Neural cell (in vitro differentiated cells): ENCODE data around the gene PKM. TPM values are rescaled to one million over a fixed set of nuclear protein-coding genes. Genes with fewer than 3 reads are reported as not detected.
A peak's percentile ranks its signal among the peaks of the same experiment; 100 is the strongest.

Experiments used
- H2AFZ ChIP-seq: fragments of 200-600, 300-800 bp; sonication (generic), shearing (Covaris generic); 2 replicates; pipeline ENCODE4 v1.6.0; 2014; ENCODE audit warnings: low read depth, mild to moderate bottlenecking, antibody characterized with exemption, low read length, moderate library complexity
- H3F3A ChIP-seq: fragments of 200-600 bp; shearing (Covaris generic); 2 replicates; pipeline ENCODE4 v1.6.1; 2016; ENCODE audit warnings: mild to moderate bottlenecking, moderate library complexity, mixed read lengths, antibody characterized with exemption, low read length; ENCODE audit not compliant: insufficient read depth, poor library complexity, severe bottlenecking
- H3K27ac ChIP-seq: fragments of 200-600, 300-800 bp; sonication (generic), shearing (Covaris generic); 2 replicates; pipeline ENCODE4 v1.5.1; 2014; ENCODE audit warnings: mild to moderate bottlenecking, low read length, moderate library complexity
- H3K27me3 ChIP-seq: fragments of 300-800, 200-600 bp; sonication (generic), shearing (Covaris generic); 2 replicates; pipeline ENCODE4 v1.6.0; 2014; ENCODE audit warnings: mild to moderate bottlenecking, low read depth, low read length, moderate library complexity; ENCODE audit not compliant: insufficient read depth
- H3K36me3 ChIP-seq: fragments of 300-800, 200-600 bp; sonication (generic), shearing (Covaris generic); 2 replicates; pipeline ENCODE4 v1.5.1; 2014; ENCODE audit warnings: mild to moderate bottlenecking, antibody characterized with exemption, low read length, moderate library complexity; ENCODE audit not compliant: insufficient read depth
- H3K4me2 ChIP-seq: fragments of 300-800, 200-600 bp; sonication (generic), shearing (Covaris generic); 2 replicates; pipeline ENCODE4 v1.6.0; 2014; ENCODE audit warnings: mild to moderate bottlenecking, low read length
- H3K4me3 ChIP-seq: fragments of 300-800, 200-600 bp; sonication (generic), shearing (Covaris generic); 2 replicates; pipeline ENCODE4 v1.5.1; 2014; ENCODE audit warnings: mild to moderate bottlenecking, low read length, moderate library complexity
- H3K79me2 ChIP-seq: fragments of 200-600 bp; shearing (Covaris generic); replicated peaks from 2 replicates; pipeline ENCODE4 v1.6.0; 2014; ENCODE audit warnings: mild to moderate bottlenecking, low read length, moderate library complexity; ENCODE audit not compliant: insufficient read depth
- H3K9ac ChIP-seq: fragments of 300-800, 200-600 bp; sonication (generic), shearing (Covaris generic); 2 replicates; pipeline ENCODE4 v1.6.1; 2016; ENCODE audit warnings: mild to moderate bottlenecking, low read length, mixed read lengths
- H3K9me2 ChIP-seq: fragments of 200-600 bp; shearing (Covaris generic); 2 replicates; pipeline ENCODE4 v1.6.1; 2016; ENCODE audit warnings: mild to moderate bottlenecking, low read length, mixed read lengths; ENCODE audit not compliant: insufficient read depth
- H3K9me3 ChIP-seq: fragments of 200-600, 300-800 bp; sonication (generic), shearing (Covaris generic); 2 replicates; pipeline ENCODE4 v1.6.1; 2016; ENCODE audit warnings: mild to moderate bottlenecking, mixed run types, low read length, moderate library complexity, mixed read lengths
- H4K20me1 ChIP-seq: fragments of 200-600 bp; shearing (Covaris generic); 2 replicates; pipeline ENCODE4 v1.6.1; 2016; ENCODE audit warnings: mild to moderate bottlenecking, mixed run types; ENCODE audit not compliant: insufficient read depth
- EP300 ChIP-seq: fragments of 450-650 bp; conservative IDR thresholded peaks from 2 replicates; pipeline ENCODE4 v1.6.1; 2014; ENCODE audit warnings: antibody characterized with exemption, mild to moderate bottlenecking, moderate library complexity; ENCODE audit not compliant: poor library complexity, severe bottlenecking
- EZH2 ChIP-seq: fragments of 200-600, 300-800 bp; shearing (Covaris generic), sonication (generic); IDR thresholded peaks from 2 replicates; pipeline ENCODE4 v1.6.1; 2014; ENCODE audit warnings: antibody characterized with exemption, low read length, borderline replicate concordance, mild to moderate bottlenecking; ENCODE audit not compliant: insufficient read depth, poor library complexity, severe bottlenecking
- MXI1 ChIP-seq: fragments of 450-650 bp; conservative IDR thresholded peaks from 2 replicates; pipeline ENCODE4 v1.6.1; 2014; ENCODE audit warnings: antibody characterized with exemption, mild to moderate bottlenecking; ENCODE audit not compliant: poor library complexity, severe bottlenecking
- POLR2AphosphoS5 ChIP-seq: IDR thresholded peaks from 2 replicates; pipeline ENCODE4 v1.6.1; 2012
- RAD21 ChIP-seq: fragments of 450-650 bp; conservative IDR thresholded peaks from 2 replicates; pipeline ENCODE4 v1.6.1; 2014; ENCODE audit warnings: antibody characterized with exemption, mild to moderate bottlenecking, moderate library complexity
- SMC3 ChIP-seq: fragments of 450-650 bp; conservative IDR thresholded peaks from 2 replicates; pipeline ENCODE4 v1.6.1; 2014; ENCODE audit warnings: antibody characterized with exemption, mild to moderate bottlenecking, moderate library complexity; ENCODE audit not compliant: poor library complexity
- TAF1 ChIP-seq: IDR thresholded peaks from 2 replicates; pipeline ENCODE4 v1.6.1; 2012; ENCODE audit warnings: low read depth
- polyA plus RNA-seq: library from polyadenylated mRNA; depleted of rRNA; stranded (reverse); fragments of >200 nt; gene quantifications from 2 replicates; pipeline ENCODE4 v1.2.3, GENCODE V29; 2014
- TF ChIP-seq, protein P1 (sequence below): fragments of 450-650 bp; IDR thresholded peaks from 2 replicates; pipeline ENCODE4 v1.5.1; 2014; ENCODE audit warnings: antibody characterized with exemption, mild to moderate bottlenecking, moderate library complexity; ENCODE audit not compliant: poor library complexity, severe bottlenecking
- TF ChIP-seq, protein P2 (sequence below): IDR thresholded peaks from 2 replicates; pipeline ENCODE4 v1.6.1; 2012; ENCODE audit warnings: borderline replicate concordance

Gene PKM
- polyA plus RNA-seq, 1 donor from 2014 or later, result 361 TPM

DNA sequence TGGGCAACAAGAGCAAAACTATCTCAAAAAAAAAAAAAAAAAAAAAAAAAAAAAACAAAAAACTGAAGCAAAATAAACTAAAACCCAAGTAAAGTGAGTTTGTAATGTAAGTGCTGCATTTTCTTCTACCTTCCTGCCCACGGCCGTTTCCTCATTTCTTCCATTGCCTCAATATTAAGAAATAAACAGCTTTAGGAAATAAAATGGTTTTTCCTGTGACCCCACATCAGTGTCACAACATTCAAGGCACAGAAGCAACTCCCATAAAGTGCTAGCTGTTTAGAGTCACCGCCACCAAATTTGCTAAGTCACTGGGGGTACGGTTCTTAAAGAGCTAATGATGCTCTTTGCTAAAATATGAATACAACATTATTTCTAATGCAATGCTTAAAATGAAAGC, 3.3 kb downstream of the PKM start:
- no peaks in the 10 kb centered on the region for H3K27me3 ChIP-seq
- no peak overlapping the region for H3K27ac ChIP-seq
- no peaks in the 10 kb centered on the region for H3F3A ChIP-seq
- TF ChIP-seq EP300 (no peak), POLR2AphosphoS5 (no peak), EZH2 (no peak), MXI1 (no peak)
- TF ChIP-seq, protein P1, sequence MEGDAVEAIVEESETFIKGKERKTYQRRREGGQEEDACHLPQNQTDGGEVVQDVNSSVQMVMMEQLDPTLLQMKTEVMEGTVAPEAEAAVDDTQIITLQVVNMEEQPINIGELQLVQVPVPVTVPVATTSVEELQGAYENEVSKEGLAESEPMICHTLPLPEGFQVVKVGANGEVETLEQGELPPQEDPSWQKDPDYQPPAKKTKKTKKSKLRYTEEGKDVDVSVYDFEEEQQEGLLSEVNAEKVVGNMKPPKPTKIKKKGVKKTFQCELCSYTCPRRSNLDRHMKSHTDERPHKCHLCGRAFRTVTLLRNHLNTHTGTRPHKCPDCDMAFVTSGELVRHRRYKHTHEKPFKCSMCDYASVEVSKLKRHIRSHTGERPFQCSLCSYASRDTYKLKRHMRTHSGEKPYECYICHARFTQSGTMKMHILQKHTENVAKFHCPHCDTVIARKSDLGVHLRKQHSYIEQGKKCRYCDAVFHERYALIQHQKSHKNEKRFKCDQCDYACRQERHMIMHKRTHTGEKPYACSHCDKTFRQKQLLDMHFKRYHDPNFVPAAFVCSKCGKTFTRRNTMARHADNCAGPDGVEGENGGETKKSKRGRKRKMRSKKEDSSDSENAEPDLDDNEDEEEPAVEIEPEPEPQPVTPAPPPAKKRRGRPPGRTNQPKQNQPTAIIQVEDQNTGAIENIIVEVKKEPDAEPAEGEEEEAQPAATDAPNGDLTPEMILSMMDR, result no peak
- no peaks in the 10 kb centered on the region for H3K9me3 ChIP-seq
- no peaks in the 10 kb centered on the region for H3K36me3 ChIP-seq
- H3K9ac ChIP-seq, result no peak overlapping the region
- H3K9me2 ChIP-seq, result no peaks in the 10 kb centered on the region
- peaks cover 62% of the 10 kb centered on the region for H3K79me2 ChIP-seq
- H3K4me3 ChIP-seq, result peak overlapping the region; percentile 99
- H4K20me1 ChIP-seq, result no peaks in the 10 kb centered on the region
- no peak overlapping the region for H3K4me2 ChIP-seq
- no peak overlapping the region for H2AFZ ChIP-seq

DNA sequence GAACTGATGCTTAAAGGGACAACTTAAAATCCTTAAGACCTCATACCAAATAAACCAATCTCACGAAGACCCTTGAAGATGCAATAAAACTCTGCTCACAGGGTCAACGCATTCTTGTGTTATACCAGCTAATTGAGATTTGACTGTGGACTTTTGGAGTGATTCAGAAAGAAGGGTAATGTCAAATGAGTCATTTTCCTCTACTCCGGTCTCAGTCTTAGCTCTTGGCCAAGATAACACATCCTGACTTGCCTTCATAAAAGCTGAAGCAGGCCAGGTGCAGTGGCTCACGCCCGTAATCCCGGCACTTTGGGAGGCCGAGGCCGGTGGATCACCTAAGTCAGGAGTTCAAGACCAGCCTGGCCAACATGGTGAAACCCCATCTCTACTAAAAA, 3.8 kb downstream of the PKM start:
- Histone ChIP-seq H2AFZ (no peak overlapping the region), H3K4me3 (peak overlapping the region; percentile 38), H3F3A (no peaks in the 10 kb centered on the region), H3K79me2 (peaks cover 68% of the 10 kb centered on the region), H3K9me2 (no peaks in the 10 kb centered on the region), H3K36me3 (no peaks in the 10 kb centered on the region), H3K9ac (no peak overlapping the region), H3K9me3 (no peaks in the 10 kb centered on the region), H3K27ac (no peak overlapping the region), H3K27me3 (no peaks in the 10 kb centered on the region), H4K20me1 (no peaks in the 10 kb centered on the region), H3K4me2 (peak overlapping the region; percentile 23)
- TF ChIP-seq POLR2AphosphoS5, result no peak
- TF ChIP-seq MXI1, result no peak
- TF ChIP-seq TAF1, result no peak
- no peak for TF ChIP-seq RAD21
- TF ChIP-seq, protein P1, result no peak
- TF ChIP-seq EP300, result no peak
- TF ChIP-seq, protein P2, sequence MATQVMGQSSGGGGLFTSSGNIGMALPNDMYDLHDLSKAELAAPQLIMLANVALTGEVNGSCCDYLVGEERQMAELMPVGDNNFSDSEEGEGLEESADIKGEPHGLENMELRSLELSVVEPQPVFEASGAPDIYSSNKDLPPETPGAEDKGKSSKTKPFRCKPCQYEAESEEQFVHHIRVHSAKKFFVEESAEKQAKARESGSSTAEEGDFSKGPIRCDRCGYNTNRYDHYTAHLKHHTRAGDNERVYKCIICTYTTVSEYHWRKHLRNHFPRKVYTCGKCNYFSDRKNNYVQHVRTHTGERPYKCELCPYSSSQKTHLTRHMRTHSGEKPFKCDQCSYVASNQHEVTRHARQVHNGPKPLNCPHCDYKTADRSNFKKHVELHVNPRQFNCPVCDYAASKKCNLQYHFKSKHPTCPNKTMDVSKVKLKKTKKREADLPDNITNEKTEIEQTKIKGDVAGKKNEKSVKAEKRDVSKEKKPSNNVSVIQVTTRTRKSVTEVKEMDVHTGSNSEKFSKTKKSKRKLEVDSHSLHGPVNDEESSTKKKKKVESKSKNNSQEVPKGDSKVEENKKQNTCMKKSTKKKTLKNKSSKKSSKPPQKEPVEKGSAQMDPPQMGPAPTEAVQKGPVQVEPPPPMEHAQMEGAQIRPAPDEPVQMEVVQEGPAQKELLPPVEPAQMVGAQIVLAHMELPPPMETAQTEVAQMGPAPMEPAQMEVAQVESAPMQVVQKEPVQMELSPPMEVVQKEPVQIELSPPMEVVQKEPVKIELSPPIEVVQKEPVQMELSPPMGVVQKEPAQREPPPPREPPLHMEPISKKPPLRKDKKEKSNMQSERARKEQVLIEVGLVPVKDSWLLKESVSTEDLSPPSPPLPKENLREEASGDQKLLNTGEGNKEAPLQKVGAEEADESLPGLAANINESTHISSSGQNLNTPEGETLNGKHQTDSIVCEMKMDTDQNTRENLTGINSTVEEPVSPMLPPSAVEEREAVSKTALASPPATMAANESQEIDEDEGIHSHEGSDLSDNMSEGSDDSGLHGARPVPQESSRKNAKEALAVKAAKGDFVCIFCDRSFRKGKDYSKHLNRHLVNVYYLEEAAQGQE, result no peak
- TF ChIP-seq EZH2, result no peak
- TF ChIP-seq SMC3, result no peak
